Vagina (tissue), 2 donors: ENCODE data around the gene SIPA1L3. TPM values are rescaled to one million over a fixed set of nuclear protein-coding genes. Genes with fewer than 3 reads are reported as not detected.

Source experiments
- DNase-seq, 2 donors: peaks; one replicate each; pipeline ENCODE4 v3.0.0-alpha.2; 2017; ENCODE audit errors: extremely low spot score in 2 of 2
- H3K27ac ChIP-seq: fragments of 200-600 bp; sonication (generic); one replicate; pipeline ENCODE4 v1.5.1; 2019
- H3K27me3 ChIP-seq: fragments of 200-600 bp; sonication (generic); one replicate; pipeline ENCODE4 v1.5.1; 2019
- H3K36me3 ChIP-seq, 2 donors: fragments of 200-600 bp; sonication (generic); one replicate each; pipeline ENCODE4 v1.5.1; 2017 to 2019
- H3K4me1 ChIP-seq: fragments of 200-600 bp; sonication (generic); one replicate; pipeline ENCODE4 v1.5.1; 2019
- H3K4me3 ChIP-seq, 2 donors: fragments of 200-600 bp; sonication (generic); 1 replicate in 1 of 2; 2 replicates in 1 of 2; pipeline ENCODE4 v1.5.1; 2016 to 2019
- H3K9me3 ChIP-seq: fragments of 200-600 bp; sonication (generic); one replicate; pipeline ENCODE4 v1.5.1; 2019
- CTCF ChIP-seq, 3 experiments: fragments of 450-650 bp in 2 of 3; fragments of 200-600 bp in 1 of 3; sonication (generic) in 1 of 3; IDR thresholded peaks; one replicate each; pipeline ENCODE4 v1.5.1; 2017 to 2019; ENCODE audit warnings: antibody characterized with exemption in 3 of 3, mild to moderate bottlenecking in 2 of 3, moderate library complexity in 2 of 3
- POLR2A ChIP-seq, 2 donors: fragments of 450-650 bp; IDR thresholded peaks; one replicate each; pipeline ENCODE4 v1.6.1; 2017; ENCODE audit warnings: antibody characterized with exemption in 2 of 2, mild to moderate bottlenecking in 2 of 2, moderate library complexity in 2 of 2
- POLR2AphosphoS5 ChIP-seq, 2 donors: sonication (generic); formaldehyde crosslinking; IDR thresholded peaks; one replicate each; pipeline ENCODE4 v1.9.0; 2017; ENCODE audit warnings: antibody characterized with exemption in 2 of 2, mild to moderate bottlenecking in 2 of 2, low read depth in 1 of 2; ENCODE audit not compliant: insufficient read depth in 1 of 2
- intact Hi-C: fragments of 100-400 bp; cut with DNase I; formaldehyde crosslinking; loops from one replicate; pipeline ENCODE4 v1.15.1; 2023
- total RNA-seq: library from RNA; depleted of rRNA; stranded (reverse); fragments of >200 nt; gene quantifications from one replicate; pipeline ENCODE4 v1.2.3, GENCODE V29; 2016

Gene SIPA1L3
- total RNA-seq, 1 donor from 2014 or later: 13.0 TPM

GRCh38 chr19:37943480-37943879 lies 36.5 kb downstream of the SIPA1L3 start:
- Histone ChIP-seq H3K4me1 (no peaks in the 10 kb centered on the region), H3K27ac (no peak overlapping the region), H3K27me3 (no peaks in the 10 kb centered on the region), H3K4me3 (no peak overlapping the region), H3K36me3 (no peaks in the 10 kb centered on the region), H3K9me3 (no peaks in the 10 kb centered on the region)
- no peak for DNase-seq
- intact Hi-C loops: no loop called here
- TF ChIP-seq POLR2AphosphoS5 (IDR thresholded peaks at IDR 0.05; ENCODE audit: insufficient read depth in 1 of 2, low read depth in 1 of 2) (no peak), CTCF (IDR thresholded peaks at IDR 0.05) (no peak), POLR2A (IDR thresholded peaks at IDR 0.05) (no peak)

DNA sequence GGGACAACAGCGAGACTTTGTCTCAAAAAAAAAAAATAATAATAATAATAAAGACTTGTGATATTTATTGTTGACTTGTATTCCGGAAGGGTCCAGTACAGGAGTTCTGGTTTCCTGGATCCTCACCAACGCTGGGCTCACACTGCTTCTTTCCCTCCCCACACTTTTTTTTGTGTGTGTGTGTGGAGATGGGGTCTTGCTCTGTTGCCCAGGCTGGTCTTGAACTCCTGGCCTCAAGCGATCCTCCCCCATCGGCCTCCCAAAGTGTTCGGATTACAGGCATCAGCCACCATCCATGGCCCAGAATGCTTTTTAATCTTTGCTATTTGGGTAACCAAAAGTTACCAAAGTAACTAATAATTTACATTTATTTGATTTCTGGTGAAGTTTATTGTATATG lies 39.1 kb downstream of the SIPA1L3 start:
- intact Hi-C loops: no loop called here
- no peaks in the 10 kb centered on the region for H3K4me1 ChIP-seq
- H3K27ac ChIP-seq: no peak overlapping the region
- H3K4me3 ChIP-seq: no peak overlapping the region
- no peak for DNase-seq
- H3K27me3 ChIP-seq: no peaks in the 10 kb centered on the region
- H3K9me3 ChIP-seq: no peaks in the 10 kb centered on the region
- no peaks in the 10 kb centered on the region for H3K36me3 ChIP-seq
- TF ChIP-seq POLR2A (IDR thresholded peaks at IDR 0.05) (no peak), POLR2AphosphoS5 (IDR thresholded peaks at IDR 0.05; ENCODE audit: insufficient read depth in 1 of 2, low read depth in 1 of 2) (no peak), CTCF (IDR thresholded peaks at IDR 0.05) (no peak)

GRCh38 chr19:37947778-37948177 lies 40.8 kb downstream of the SIPA1L3 start:
- Histone ChIP-seq H3K27me3 (no peaks in the 10 kb centered on the region), H3K36me3 (no peaks in the 10 kb centered on the region), H3K4me3 (no peak overlapping the region), H3K4me1 (no peaks in the 10 kb centered on the region), H3K9me3 (no peaks in the 10 kb centered on the region), H3K27ac (no peak overlapping the region)
- intact Hi-C loops: no loop called here
- TF ChIP-seq CTCF (IDR thresholded peaks at IDR 0.05) (no peak), POLR2A (IDR thresholded peaks at IDR 0.05) (no peak), POLR2AphosphoS5 (IDR thresholded peaks at IDR 0.05; ENCODE audit: insufficient read depth in 1 of 2, low read depth in 1 of 2) (no peak)
- DNase-seq: no peak

DNA sequence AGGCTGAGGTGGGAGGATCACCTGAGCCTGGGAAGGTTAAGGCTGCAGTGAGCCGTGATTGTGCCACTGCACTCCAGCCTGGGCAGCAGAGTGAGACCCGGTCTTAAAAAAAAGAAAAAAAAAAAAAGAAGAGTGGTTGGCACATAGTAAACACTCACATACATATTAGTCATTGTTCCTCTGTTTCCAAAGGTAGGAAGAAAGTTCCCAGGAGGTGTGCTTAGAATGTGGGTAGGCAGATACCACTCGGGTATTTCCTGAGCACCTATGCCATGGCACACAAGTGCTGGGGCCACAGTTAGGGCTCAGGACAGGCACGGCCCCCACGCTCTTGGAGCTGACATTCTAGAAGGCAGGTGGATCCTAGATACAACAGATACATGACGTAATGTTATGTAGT lies 41.4 kb downstream of the SIPA1L3 start:
- H3K27me3 ChIP-seq: no peaks in the 10 kb centered on the region
- DNase-seq: no peak
- no peak overlapping the region for H3K4me3 ChIP-seq
- TF ChIP-seq CTCF (IDR thresholded peaks at IDR 0.05) (no peak), POLR2AphosphoS5 (IDR thresholded peaks at IDR 0.05; ENCODE audit: insufficient read depth in 1 of 2, low read depth in 1 of 2) (no peak), POLR2A (IDR thresholded peaks at IDR 0.05) (no peak)
- intact Hi-C loops: no loop called here
- H3K27ac ChIP-seq: no peak overlapping the region
- H3K4me1 ChIP-seq: no peaks in the 10 kb centered on the region
- no peaks in the 10 kb centered on the region for H3K9me3 ChIP-seq
- no peaks in the 10 kb centered on the region for H3K36me3 ChIP-seq

DNA sequence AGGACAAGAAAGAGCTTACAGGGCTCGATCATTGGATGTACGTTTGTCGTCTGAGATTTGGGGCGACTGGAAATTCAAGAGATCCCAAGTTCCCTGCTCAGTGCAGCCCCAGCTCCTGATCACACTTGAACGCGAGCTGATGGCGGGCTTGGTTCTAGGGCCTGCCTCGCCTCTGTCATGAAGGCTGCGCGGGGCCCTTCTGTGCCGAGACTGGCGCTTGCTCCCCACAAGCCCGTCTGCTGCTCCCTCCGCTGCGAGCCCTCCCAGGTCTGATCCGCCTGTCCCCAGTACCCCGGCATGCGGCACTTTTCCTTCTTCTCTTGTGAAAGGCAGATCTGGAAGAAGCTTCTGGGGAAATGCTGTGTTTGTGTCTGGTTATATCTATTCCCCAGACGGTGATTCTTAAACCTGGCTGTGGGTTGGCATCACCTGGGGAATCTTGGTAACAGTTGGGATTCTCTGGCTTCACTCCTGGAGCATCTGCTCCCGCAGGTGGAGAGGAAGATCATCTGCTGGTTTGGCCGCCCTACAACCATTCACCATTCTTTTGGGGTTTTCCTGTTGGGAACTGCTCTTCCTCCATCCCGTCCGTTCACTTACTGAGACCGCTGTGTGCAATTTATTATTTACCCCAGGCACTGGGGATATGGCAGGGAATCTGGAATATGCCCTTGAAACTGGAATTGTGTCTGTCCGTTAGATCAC lies 43.6 kb downstream of the SIPA1L3 start:
- H3K9me3 ChIP-seq: no peaks in the 10 kb centered on the region
- no peaks in the 10 kb centered on the region for H3K27me3 ChIP-seq
- no peak overlapping the region for H3K4me3 ChIP-seq
- TF ChIP-seq CTCF (IDR thresholded peaks at IDR 0.05) (no peak), POLR2AphosphoS5 (IDR thresholded peaks at IDR 0.05; ENCODE audit: insufficient read depth in 1 of 2, low read depth in 1 of 2) (no peak), POLR2A (IDR thresholded peaks at IDR 0.05) (no peak)
- intact Hi-C loops: no loop called here
- DNase-seq: no peak
- no peak overlapping the region for H3K27ac ChIP-seq
- no peaks in the 10 kb centered on the region for H3K36me3 ChIP-seq
- no peaks in the 10 kb centered on the region for H3K4me1 ChIP-seq
